Smooth muscle cell (in vitro differentiated cells): ENCODE data around the gene CD46. TPM values are rescaled to one million over a fixed set of nuclear protein-coding genes. Genes with fewer than 3 reads are reported as not detected.

Source experiments
- DNase-seq: peaks from one replicate; lab custom pipeline; 2025; ENCODE audit not compliant: unreplicated experiment; lab: John Stamatoyannopoulos, UW
- H2AFZ ChIP-seq: fragments of 200-600 bp; sonication (generic); 2 replicates; pipeline ENCODE4 v1.6.0; 2016; ENCODE audit warnings: antibody characterized with exemption, low read depth, mild to moderate bottlenecking
- H3F3A ChIP-seq: fragments of 200-600 bp; sonication (generic); 2 replicates; pipeline ENCODE4 v1.6.0; 2017; ENCODE audit warnings: antibody characterized with exemption, low read depth
- H3K27ac ChIP-seq: fragments of 200-600 bp; sonication (generic); 2 replicates; pipeline ENCODE4 v1.5.1; 2016; ENCODE audit warnings: low read depth, mild to moderate bottlenecking
- H3K27me3 ChIP-seq: fragments of 200-600 bp; sonication (generic); 2 replicates; pipeline ENCODE4 v1.6.1; 2016; ENCODE audit warnings: low read depth, mild to moderate bottlenecking
- H3K36me3 ChIP-seq: fragments of 200-600 bp; sonication (generic); 2 replicates; pipeline ENCODE4 v1.5.1; 2016; ENCODE audit warnings: low read depth
- H3K4me1 ChIP-seq: fragments of 200-600 bp; sonication (generic); 2 replicates; pipeline ENCODE4 v1.5.1; 2016; ENCODE audit warnings: low read depth
- H3K4me2 ChIP-seq: fragments of 200-600 bp; sonication (generic); 2 replicates; pipeline ENCODE4 v1.6.0; 2016; ENCODE audit warnings: mild to moderate bottlenecking
- H3K4me3 ChIP-seq: fragments of 200-600 bp; sonication (generic); 2 replicates; pipeline ENCODE4 v1.5.1; 2016; ENCODE audit warnings: mild to moderate bottlenecking
- H3K79me2 ChIP-seq: fragments of 200-600 bp; sonication (generic); 2 replicates; pipeline ENCODE4 v1.6.0; 2016; ENCODE audit warnings: low read depth, mild to moderate bottlenecking
- H3K9ac ChIP-seq: fragments of 200-600 bp; sonication (generic); 2 replicates; pipeline ENCODE4 v1.6.0; 2016; ENCODE audit warnings: low read depth
- H3K9me3 ChIP-seq: fragments of 200-600 bp; sonication (generic); replicated peaks from 2 replicates; pipeline ENCODE4 v1.5.1; 2016; ENCODE audit warnings: low read depth
- H4K20me1 ChIP-seq: fragments of 200-600 bp; sonication (generic); 2 replicates; pipeline ENCODE4 v1.6.0; 2016; ENCODE audit warnings: low read depth
- WGBS: methylation state at CpG from one replicate; pipeline ENCODE4 v1.1.7; 2016; ENCODE audit warnings: low lambda C conversion rate; 5-methylcytosine and 5-hydroxymethylcytosine counted together
- polyA plus RNA-seq: library from polyadenylated mRNA; unstranded; fragments of >200 nt; fragmentation: Nextera tagmentation; extraction: Ambion mirVana; gene quantifications from 2 replicates; pipeline ENCODE4 v1.2.1, GENCODE V29; 2016
- total RNA-seq: library from RNA; depleted of rRNA; stranded (reverse); fragments of >200 nt; gene quantifications from 2 replicates; pipeline ENCODE4 v1.2.3, GENCODE V29; 2014
- TF ChIP-seq, protein P1 (sequence below): fragments of 200-600 bp; sonication (generic); IDR thresholded peaks from 2 replicates; pipeline ENCODE4 v1.5.1; 2017; ENCODE audit warnings: borderline replicate concordance, mild to moderate bottlenecking, antibody characterized with exemption; ENCODE audit not compliant: insufficient read depth, poor library complexity, severe bottlenecking

The CD46 gene
- total and polyA plus RNA-seq, 2 experiments from 2014 or later: 117 to 234 TPM

DNA sequence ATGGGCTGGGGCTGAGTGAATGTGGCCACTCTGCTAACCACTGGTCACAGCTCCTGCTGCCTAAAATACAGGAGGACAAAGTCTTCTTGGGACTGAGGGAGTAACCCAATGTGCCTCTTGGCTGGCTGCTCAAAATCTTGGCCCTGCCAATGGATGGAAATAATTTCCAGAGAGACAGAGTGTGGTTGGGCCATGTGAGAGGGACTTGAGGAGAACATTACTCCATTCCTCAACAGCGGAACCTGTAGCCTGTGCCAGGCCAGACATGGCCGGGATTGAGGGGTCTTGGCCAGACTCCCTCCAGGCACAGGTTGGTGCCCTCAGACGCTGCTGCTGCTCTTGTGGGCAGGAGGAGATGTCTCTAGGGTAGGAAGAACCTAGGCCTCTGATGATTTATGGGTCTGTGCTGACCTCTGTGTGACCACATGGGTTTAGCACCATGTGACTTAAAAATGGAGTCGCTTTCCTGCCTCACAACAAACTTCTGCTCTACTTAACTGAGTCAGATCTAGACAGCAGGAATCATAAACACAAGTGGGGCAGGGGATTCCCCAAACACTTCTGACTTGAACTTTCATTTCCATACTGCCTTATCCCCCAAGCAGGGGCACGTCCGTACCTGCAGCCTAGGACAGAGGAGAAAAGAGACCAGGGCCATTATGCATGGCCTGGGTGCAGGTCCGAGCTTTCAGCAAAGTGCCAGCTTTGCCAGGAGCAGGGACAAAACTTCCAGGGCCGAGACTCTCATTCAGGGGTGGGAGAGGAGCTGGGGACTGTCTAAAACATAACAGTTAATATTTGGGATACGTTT lies 79.9 kb downstream of the CD46 start:
- no peaks in the 10 kb centered on the region for H3K4me1 ChIP-seq
- no peaks in the 10 kb centered on the region for H3K27me3 ChIP-seq
- no peak overlapping the region for H2AFZ ChIP-seq
- no peaks in the 10 kb centered on the region for H3K36me3 ChIP-seq
- no peak overlapping the region for H3K4me2 ChIP-seq
- no peak for DNase-seq
- no peaks in the 10 kb centered on the region for H3K79me2 ChIP-seq
- no peak overlapping the region for H3K9ac ChIP-seq
- no peaks in the 10 kb centered on the region for H4K20me1 ChIP-seq
- H3K27ac ChIP-seq: no peak overlapping the region
- H3K9me3 ChIP-seq: no peaks in the 10 kb centered on the region
- WGBS: 83% methylated on average over 9 of the region's 9 CpGs
- TF ChIP-seq, protein P1, sequence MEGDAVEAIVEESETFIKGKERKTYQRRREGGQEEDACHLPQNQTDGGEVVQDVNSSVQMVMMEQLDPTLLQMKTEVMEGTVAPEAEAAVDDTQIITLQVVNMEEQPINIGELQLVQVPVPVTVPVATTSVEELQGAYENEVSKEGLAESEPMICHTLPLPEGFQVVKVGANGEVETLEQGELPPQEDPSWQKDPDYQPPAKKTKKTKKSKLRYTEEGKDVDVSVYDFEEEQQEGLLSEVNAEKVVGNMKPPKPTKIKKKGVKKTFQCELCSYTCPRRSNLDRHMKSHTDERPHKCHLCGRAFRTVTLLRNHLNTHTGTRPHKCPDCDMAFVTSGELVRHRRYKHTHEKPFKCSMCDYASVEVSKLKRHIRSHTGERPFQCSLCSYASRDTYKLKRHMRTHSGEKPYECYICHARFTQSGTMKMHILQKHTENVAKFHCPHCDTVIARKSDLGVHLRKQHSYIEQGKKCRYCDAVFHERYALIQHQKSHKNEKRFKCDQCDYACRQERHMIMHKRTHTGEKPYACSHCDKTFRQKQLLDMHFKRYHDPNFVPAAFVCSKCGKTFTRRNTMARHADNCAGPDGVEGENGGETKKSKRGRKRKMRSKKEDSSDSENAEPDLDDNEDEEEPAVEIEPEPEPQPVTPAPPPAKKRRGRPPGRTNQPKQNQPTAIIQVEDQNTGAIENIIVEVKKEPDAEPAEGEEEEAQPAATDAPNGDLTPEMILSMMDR: no peak
- no peaks in the 10 kb centered on the region for H3F3A ChIP-seq
- no peak overlapping the region for H3K4me3 ChIP-seq

- Histone ChIP-seq H3F3A (no peaks in the 10 kb centered on the region), H3K27ac (no peak overlapping the region), H3K9ac (no peak overlapping the region), H4K20me1 (no peaks in the 10 kb centered on the region), H3K4me3 (no peak overlapping the region), H3K4me1 (no peaks in the 10 kb centered on the region), H3K27me3 (no peaks in the 10 kb centered on the region), H2AFZ (no peak overlapping the region), H3K36me3 (no peaks in the 10 kb centered on the region), H3K79me2 (no peaks in the 10 kb centered on the region), H3K9me3 (no peaks in the 10 kb centered on the region), H3K4me2 (no peak overlapping the region)
- TF ChIP-seq, protein P1: no peak
- no peak for DNase-seq
- WGBS: 93% methylated on average over 8 of the region's 8 CpGs
These were observed 80.9 kb downstream of the CD46 start for GRCh38 chr1:207832796-207833195.

DNA sequence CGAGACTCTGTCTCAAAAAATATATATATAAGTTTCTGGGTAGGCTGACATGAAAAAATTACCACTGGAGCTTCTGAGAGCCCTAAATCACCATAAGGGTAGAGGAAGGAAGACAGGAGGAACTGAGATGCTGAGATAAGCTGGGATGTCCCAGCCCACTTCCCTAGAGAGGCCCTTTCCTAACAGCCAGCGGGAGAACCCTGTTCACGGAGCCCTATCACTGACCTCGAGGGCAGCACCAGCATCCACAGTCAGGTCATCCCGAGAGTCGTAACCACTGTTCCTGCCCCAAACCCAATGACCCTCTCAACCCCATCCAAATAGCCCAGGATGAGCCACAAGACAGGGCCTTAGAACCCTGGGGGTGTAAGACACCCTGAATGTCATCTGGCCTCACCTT lies 81.5 kb downstream of the CD46 start:
- Histone ChIP-seq H3K4me3 (no peak overlapping the region), H3K9me3 (no peaks in the 10 kb centered on the region), H3K4me2 (no peak overlapping the region), H3K4me1 (no peaks in the 10 kb centered on the region), H3K79me2 (no peaks in the 10 kb centered on the region), H3F3A (no peaks in the 10 kb centered on the region), H3K27ac (no peak overlapping the region), H3K27me3 (no peaks in the 10 kb centered on the region), H3K36me3 (no peaks in the 10 kb centered on the region), H3K9ac (no peak overlapping the region), H2AFZ (no peak overlapping the region), H4K20me1 (no peaks in the 10 kb centered on the region)
- 93% methylated on average over 6 of the region's 6 CpGs for WGBS
- TF ChIP-seq, protein P1: no peak
- no peak for DNase-seq
